HG02852 (cell line): ENCODE data around the gene PEAK3.

Source experiments
- ATAC-seq: cut with Tn5 transposase; IDR thresholded peaks from one replicate; pipeline ENCODE4 v1.9.1; 2021; ENCODE audit warnings: mild to moderate bottlenecking, moderate library complexity; ENCODE audit not compliant: unreplicated experiment

Gene PEAK3

DNA sequence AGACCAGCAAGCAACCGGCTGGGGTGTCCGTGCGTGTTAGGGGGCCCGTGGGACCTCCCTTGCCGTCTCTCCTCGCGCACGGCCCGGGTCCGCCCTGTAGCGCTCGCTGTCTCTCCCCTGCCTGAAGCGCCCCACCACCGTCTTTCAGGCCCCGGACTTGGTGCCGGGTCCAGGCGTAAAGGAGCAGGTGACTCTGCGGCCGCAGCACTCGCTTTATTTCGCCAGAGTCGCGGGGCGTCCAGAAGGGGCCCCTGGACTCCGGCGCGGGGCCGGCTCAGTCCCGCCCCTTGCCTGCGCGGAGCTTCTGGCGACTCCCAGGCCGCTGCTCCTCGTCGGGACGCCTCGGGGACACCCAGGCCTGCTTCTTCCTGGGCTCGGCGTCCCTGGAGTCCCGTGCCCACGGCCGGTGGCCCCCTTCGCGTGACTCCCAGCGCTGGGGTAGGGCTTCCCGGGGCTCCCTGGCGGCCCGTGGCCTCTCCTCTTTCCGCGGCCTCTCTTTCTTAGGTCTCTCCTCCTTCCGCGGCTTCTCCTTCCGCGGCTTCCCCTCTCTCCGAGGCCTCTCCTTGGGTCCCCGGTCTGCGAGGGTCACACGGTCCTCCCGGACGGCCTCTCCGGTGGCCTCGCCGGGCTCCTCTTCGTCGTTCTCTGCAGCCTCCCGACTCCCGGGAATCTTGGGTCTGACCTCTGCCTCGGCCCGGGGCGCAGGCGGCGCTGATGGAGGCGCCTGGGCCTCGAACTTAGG is 29.7 kb downstream of the PEAK3 start:
- ATAC-seq = no peak

DNA sequence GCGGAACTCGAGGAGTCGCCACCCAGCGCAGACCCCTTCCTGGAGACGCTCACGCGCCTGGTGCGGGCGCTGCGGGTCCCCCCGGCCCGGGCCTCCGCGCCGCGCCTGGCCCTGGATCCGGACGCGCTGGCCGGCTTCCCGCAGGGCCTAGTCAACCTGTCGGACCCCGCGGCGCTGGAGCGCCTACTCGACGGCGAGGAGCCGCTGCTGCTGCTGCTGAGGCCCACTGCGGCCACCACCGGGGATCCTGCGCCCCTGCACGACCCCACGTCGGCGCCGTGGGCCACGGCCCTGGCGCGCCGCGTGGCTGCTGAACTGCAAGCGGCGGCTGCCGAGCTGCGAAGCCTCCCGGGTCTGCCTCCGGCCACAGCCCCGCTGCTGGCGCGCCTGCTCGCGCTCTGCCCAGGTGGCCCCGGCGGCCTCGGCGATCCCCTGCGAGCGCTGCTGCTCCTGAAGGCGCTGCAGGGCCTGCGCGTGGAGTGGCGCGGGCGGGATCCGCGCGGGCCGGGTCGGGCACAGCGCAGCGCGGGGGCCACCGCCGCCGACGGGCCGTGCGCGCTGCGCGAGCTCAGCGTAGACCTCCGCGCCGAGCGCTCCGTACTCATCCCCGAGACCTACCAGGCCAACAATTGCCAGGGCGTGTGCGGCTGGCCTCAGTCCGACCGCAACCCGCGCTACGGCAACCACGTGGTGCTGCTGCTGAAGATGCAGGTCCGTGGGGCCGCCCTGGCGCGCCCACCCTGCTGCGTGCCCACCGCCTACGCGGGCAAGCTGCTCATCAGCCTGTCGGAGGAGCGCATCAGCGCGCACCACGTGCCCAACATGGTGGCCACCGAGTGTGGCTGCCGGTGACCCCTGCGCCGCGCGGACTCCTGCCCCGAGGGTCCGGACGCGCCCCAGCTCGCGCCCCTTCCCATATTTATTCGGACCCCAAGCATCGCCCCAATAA is 30.6 kb downstream of the PEAK3 start:
- no peak for ATAC-seq

DNA sequence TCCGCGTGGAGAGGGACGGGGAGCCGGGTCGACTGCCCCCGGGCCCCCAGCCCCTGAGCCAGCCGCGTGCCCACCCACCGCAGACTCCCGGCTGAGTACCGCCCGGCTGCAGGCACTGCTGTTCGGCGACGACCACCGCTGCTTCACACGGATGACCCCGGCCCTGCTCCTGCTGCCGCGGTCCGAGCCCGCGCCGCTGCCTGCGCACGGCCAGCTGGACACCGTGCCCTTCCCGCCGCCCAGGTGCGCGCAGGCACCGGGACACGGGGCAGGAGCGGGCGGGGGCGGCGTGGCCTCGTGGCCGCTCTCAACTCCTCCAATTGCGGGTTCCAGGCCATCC is 31.2 kb downstream of the PEAK3 start:
- ATAC-seq = no peak

DNA sequence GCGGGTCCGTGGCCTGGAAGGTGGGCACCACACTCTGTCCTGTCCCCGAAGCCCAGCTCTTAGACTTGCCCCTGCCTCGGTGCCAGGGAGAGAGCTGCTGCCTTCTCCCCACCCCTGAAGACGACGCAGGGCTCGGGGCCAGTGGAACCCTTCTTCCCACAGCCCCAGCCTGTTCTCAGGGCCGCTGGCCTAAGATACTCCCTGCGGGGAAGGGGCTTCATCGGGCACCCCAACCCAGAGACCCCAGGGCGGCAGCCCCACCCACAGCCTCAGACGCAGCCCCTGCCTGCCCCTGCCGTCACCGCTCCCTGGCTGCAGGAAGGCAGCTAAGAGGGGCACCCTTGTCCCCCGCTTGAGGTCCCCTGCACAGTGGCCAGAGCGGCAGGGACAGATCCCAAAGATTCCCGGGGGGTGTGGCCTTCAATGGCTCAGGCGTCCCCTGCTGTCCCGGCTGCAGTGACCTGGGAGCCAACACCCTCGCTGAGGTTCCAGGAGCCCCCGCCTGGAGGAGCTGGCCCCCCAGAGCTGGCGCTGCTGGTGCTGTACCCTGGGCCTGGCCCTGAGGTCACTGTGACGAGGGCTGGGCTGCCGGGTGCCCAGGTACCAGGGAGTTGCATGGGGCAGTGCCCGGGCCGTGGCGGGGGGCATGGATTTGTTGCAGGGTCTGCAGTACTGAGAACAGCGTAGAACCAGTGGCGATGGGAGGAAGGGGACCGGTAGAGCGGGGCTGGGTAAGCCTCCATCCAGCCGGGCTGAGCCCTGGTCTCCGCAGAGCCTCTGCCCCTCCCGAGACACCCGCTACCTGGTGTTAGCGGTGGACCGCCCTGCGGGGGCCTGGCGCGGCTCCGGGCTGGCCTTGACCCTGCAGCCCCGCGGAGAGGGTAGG is 31.9 kb downstream of the PEAK3 start:
- ATAC-seq = no peak

DNA sequence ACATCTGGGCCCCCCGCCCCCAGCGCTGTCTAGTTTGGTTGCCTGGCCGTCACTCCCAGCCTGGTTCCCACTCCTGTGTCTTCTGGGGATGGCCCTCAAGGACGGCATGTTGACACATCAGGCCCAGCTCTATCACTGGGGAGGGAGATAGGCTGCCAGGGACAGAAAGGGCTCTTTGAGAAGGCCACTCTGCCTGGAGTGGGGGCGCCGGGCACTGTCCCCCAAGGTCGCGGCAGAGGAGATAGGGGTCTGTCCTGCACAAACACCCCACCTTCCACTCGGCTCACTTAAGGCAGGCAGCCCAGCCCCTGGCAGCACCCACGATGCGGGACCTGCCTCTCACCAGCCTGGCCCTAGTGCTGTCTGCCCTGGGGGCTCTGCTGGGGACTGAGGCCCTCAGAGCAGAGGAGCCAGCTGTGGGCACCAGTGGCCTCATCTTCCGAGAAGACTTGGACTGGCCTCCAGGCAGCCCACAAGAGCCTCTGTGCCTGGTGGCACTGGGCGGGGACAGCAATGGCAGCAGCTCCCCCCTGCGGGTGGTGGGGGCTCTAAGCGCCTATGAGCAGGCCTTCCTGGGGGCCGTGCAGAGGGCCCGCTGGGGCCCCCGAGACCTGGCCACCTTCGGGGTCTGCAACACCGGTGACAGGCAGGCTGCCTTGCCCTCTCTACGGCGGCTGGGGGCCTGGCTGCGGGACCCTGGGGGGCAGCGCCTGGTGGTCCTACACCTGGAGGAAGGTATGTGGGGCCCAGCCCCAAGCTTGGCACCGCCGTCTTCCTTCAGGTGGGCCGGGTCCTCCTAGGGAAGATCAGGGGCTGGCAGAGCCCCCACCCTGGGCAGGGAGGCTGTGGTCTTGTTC is 32.7 kb downstream of the PEAK3 start, which contains the start of gene AMH:
TSS of gene AMH (plus strand) at position 314 of the 857 bp plus-strand sequence. CDS start at position 324, 10 bp downstream.
- ATAC-seq = no peak

DNA sequence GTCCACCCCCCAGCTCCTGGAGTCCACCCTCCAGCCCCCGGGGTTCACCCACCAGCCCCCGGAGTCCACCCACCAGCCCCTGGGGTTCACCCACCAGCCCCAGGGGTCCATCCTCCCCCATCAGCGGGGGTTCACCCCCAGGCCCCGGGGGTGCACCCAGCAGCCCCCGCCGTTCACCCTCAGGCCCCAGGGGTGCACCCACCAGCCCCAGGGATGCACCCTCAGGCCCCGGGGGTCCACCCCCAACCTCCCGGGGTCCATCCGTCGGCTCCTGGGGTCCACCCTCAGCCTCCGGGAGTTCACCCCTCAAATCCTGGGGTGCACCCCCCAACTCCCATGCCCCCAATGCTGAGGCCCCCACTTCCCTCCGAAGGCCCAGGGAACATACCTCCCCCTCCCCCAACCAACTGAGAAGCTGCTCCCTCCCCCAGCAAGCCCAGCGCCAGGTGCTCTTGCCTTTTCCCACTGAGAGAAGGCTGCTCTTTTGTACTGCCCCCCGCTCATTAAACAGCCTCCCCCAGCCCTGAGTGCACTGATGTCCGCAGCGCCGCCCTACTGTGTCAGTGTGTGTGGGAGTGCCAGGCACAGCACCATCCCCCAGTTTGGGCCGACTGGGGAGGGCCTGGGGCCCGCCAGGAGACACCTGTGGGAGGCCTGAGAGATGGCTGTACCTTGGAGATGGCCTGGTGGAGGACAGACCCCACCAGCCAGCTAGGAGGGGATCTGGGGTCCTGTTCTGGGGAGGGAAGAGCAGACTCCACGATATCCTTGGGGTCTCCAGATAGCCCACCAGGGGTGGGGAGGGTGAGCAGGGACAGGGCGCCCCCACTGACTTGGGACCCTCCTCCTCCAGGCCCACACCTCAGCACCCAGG is 33.6 kb downstream of the PEAK3 start:
- no peak for ATAC-seq

DNA sequence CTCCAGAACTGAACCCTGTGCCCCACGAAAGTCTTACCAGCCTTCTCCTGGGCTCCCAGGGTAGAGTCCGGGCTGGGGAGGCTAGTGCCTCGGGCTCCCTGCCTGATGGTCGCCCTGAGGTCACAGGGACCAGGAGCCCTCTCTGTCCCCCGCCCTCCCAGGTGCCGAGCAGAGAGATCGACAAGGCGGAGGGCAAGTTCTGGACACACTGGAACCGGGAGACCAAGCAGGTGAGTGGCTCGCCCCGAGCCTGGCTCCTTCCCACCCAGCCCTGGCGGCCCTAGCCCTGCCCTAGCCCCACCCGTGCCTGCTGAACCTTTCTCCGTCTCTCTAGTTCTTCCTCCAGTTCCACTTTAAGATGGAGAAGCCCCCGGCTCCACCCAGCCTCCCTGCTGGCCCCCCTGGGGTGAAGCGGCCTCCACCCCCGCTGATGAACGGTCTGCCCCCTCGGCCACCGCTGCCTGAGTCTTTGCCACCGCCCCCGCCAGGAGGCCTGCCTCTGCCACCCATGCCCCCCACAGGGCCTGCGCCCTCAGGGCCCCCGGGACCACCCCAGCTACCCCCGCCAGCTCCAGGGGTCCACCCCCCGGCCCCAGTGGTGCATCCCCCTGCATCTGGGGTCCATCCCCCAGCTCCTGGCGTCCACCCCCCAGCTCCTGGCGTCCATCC is 34.4 kb downstream of the PEAK3 start:
- ATAC-seq = no peak

DNA sequence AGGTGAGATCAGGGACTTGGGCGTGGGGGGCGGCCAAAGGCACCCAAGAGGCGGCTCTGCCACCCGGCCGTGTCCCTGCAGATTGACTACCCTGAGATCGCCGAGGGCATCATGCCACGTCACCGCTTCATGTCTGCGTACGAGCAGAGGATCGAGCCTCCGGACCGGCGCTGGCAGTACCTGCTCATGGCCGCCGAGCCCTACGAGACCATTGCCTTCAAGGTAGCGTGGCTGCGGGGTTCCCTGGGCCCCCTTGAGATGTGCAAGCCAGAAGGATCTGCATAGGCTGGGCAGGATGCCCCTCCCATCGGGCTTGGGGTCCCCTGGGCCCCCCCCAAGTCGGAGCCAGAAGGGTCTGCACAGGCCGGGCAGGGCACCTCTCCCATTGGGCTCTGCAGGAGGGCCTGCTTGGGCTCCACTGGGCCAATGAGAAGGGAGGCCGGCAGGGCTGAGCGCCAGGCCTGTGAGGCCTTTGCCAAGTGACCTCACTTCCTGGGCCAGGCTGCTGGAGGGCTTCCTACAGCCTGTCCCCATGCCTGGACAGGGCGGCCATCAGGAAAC is 35.1 kb downstream of the PEAK3 start:
- ATAC-seq = no peak

DNA sequence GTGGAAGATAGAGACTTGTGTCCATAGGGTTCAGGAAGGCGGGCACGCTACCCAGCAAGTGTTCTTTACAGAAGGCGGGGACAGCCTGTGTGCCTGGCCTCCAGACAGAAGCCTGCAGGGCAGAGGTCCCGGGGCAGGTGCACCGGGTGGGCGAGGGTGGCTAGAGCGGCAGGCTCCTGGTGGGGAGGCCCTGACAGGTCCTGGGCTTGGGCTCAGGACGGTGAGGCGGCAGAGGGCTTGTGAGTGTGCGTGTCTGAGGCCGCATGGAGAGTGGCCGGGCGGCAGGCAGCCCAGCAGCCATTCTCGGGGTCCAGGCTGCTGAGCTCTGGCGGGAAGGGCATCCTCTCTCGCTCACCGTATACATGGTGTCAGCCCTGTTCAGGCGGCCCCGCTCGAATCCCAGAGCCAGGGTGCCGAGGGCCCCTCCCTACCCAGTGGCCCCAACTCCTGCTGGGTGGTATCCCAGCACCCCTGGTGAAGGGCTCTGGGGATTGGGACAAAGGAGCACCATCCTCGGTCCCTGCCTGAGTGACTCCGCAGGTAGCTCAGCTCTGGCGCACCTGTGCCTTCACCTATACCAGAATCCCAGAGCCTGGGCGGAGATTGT is 35.9 kb downstream of the PEAK3 start:
- ATAC-seq = no peak

DNA sequence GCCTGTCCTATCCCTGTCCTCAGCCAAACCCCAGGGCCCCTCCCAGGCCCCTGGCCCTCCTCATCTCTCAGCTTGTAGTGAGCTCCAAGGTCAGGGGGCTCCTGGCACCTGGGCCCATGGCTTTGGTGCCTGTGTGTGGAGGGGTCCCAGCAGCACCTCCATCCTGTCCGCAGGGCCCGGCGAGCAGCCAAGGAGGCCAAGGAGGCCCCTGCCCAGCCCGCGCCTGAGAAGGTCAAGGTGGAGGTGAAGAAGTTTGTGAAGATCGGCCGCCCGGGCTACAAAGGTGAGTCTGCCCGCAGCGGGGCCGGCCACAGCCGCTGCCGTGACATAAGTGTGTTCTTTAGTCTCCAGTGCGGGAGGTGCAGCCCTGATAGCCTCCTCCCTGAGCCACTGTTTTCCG is 36.7 kb downstream of the PEAK3 start:
- ATAC-seq = no peak

DNA sequence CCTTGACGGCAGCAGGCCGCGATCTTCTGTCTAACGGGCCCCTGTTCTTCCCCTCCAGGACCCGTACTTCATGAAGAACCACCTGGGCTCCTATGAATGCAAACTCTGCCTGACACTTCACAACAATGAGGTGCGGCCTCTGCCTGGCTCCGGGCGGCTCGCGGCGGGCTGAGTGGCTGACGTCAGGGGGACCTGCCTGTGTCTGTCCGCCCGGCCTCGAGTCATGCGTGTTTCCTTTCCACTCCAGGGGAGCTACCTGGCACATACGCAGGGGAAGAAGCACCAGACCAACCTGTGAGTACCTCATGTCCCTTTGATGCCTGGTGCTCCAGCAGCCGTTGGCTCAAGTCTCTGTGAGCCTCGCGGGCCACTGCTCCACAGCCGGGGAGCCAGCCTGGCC is 37.5 kb downstream of the PEAK3 start:
- ATAC-seq = no peak

DNA sequence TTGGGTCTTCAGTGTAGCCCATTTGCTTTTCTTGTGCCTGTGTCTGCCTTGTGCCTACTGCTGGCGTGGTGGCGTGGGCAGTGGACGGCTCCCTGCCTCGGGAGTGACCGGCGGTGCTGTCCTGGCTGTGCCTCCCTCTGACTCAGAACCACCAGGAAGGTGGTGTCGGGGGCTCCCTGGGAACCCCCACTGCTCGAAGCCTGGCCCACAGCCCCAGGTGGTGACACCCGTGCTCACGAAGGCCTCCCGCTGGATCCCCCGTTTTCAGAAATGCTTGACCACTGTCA is 37.9 kb downstream of the PEAK3 start:
- ATAC-seq = no peak

DNA sequence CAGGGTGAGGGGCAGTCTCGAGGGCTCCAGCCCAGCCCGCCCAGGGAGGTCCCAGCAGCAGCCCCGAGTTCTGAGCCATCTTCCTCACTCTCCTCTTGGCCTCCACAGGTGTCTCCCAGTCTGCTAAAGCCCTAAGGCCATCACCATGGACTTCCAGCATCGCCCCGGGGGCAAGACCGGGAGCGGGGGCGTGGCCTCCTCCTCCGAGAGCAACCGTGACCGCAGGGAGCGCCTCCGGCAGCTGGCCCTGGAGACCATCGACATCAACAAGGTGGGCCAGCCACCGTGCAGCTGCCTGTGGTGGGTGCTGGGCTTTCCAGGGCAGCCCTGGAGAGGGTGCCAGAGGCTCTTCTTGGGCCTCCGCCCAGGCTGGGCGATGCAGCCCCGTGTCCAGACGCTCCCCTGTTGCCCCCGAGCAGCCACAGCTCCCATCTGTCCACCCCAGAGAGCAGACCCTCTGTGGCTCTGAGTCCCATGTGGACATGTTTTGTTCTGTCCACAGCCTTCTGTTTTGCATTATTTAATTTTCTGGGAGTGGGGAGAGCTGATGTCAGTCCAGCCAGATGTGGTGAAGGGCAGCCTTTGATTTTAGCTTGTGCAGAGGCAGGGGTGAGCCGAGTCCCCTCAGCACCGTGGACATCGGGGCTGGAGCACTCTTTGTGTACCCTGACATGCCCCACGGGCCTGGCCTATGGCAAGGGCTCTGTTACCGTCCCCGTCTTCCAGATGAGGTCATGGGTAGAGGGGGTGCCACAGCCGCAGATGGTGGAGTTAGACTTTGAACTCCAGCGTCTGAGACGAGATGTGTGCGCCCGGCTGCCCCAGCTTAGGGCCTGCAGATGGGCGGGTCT is 38.5 kb downstream of the PEAK3 start:
- ATAC-seq = no peak

DNA sequence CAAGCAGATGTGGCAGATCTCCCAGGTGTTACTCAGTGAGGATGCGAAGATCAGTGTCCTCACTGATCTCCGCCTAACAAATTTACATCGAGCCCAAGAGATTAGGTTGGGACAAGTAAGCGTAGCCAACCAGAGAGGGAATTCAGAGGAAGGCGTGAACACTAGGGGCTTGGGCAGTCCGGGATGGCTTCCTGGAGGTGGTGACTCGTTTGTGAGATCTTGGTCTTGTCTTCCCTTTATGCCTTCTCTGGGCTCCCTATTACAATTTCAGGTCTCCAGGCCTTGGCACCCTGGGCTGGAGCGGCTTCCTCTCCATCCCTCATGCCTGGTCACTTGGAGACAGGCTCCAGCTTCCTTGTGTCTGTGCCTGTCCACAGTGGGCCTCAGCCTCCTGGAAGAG is 39.2 kb downstream of the PEAK3 start:
- ATAC-seq = no peak

DNA sequence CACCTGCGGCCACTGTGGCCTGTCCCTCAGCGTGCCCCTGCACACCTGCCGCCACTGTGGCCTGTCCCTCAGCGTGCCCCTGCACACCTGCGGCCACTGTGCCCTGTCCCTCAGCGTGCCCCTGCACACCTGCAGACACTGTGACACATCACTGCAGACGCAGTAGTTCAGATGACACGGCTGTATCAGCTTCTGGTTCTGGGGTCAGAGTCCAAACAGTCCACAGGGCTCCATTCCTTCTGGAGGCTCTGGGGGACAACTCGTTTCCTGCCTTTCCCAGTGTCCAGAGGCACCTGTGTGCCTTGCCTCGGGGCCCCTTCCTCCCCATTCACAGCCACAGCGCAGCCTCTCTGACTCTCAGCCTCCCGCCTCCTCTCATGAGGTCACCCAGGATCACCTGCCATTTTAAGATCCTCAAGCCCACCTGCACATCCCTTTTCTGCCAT is 39.9 kb downstream of the PEAK3 start:
- no peak for ATAC-seq

DNA sequence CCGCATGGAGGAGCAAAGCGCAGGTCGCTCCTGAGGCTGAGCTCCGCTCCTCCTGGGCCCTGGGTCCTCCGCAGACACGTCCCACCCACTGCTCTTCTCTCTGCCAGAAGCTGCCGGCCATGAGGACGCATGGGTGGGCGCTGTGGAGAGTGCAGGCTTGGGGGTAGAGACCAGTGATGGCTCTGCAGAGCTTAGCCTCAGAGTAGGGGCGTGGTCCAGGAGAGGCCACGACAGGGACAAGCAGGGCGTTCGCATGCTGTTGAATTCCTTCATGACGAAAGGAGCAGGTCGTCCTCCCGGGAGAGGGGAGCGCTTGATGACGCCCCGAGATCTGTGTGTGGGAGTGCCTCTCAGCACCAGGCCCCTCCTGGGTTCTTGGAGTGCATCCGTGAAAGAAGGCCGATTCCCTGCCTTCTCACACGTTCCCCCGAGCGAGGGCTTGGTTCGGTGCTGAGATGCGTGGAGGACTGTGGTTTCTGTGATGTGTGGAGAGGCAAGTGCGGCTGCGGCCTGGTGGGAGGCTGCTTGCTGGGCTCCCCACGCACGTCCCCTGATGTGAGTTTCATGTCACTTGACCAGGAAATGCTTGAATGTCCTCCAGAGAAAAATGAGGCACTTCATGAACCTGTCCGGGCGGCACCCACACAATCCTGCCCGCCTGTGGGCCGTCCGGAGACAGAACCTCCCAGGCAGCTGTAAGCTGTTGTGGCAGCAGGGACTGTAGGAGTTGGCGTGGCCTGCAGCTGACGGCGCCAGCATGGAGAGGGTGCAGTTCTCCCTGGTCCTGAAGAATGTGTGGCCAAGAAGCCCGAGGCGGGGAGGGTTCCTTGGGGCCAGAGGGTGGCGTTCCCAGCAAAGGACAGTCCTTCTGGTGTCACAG is 40.9 kb downstream of the PEAK3 start:
- no peak for ATAC-seq
